Naive B cell (primary cell): ENCODE measurements around the gene INSM1. TPM values are rescaled to one million over a fixed set of nuclear protein-coding genes. Genes with fewer than 3 reads are reported as not detected.

Source experiments
- ATAC-seq, 2 donors: fragments of 150-1000 bp; cut with Tn5 transposase; 2 replicates each; pipeline ENCODE4 v1.10.0; 2021; ENCODE audit warnings: low read depth in 2 of 2, mild to moderate bottlenecking in 2 of 2, moderate library complexity in 2 of 2
- DNase-seq: peaks from one replicate; pipeline ENCODE4 v3.0.0; 2022
- H3K27ac Mint-ChIP-seq, 6 donors: one replicate each; pipeline ENCODE4 v1.8.0; 2020 to 2022; ENCODE audit warnings: mild to moderate bottlenecking in 6 of 6, mixed read lengths in 6 of 6, moderate library complexity in 5 of 6, inconsistent platforms in 2 of 6
- H3K27me3 Mint-ChIP-seq, 3 donors: one replicate each; pipeline ENCODE4 v1.8.0; 2021 to 2022; ENCODE audit warnings: mixed read lengths in 3 of 3, mild to moderate bottlenecking in 1 of 3
- H3K36me3 Mint-ChIP-seq, 2 donors: one replicate each; pipeline ENCODE4 v1.8.0; 2020 to 2022; ENCODE audit warnings: mixed read lengths in 2 of 2, inconsistent platforms in 1 of 2, mild to moderate bottlenecking in 1 of 2
- H3K4me1 Mint-ChIP-seq, 3 donors: one replicate each; pipeline ENCODE4 v1.8.0; 2020 to 2022; ENCODE audit warnings: mixed read lengths in 3 of 3, inconsistent platforms in 1 of 3, mild to moderate bottlenecking in 1 of 3, moderate library complexity in 1 of 3
- H3K4me3 Mint-ChIP-seq, 8 donors: one replicate each; pipeline ENCODE4 v1.8.0; 2020 to 2022; ENCODE audit warnings: mild to moderate bottlenecking in 8 of 8, mixed read lengths in 8 of 8, moderate library complexity in 8 of 8, inconsistent platforms in 2 of 8
- H3K9me3 Mint-ChIP-seq, 7 donors: one replicate each; pipeline ENCODE4 v1.8.0; 2020 to 2022; ENCODE audit warnings: mixed read lengths in 7 of 7, mild to moderate bottlenecking in 5 of 7, inconsistent platforms in 2 of 7, moderate library complexity in 1 of 7
- polyA plus RNA-seq, 6 donors: library from polyadenylated mRNA; unstranded; fragments of 300-500 nt; fragmentation: Illumina TruSeq; gene quantifications; one replicate each; pipeline ENCODE4 v1.2.3, GENCODE V29; 2021; ENCODE audit warnings: low read depth in 6 of 6

Gene INSM1, protein sequence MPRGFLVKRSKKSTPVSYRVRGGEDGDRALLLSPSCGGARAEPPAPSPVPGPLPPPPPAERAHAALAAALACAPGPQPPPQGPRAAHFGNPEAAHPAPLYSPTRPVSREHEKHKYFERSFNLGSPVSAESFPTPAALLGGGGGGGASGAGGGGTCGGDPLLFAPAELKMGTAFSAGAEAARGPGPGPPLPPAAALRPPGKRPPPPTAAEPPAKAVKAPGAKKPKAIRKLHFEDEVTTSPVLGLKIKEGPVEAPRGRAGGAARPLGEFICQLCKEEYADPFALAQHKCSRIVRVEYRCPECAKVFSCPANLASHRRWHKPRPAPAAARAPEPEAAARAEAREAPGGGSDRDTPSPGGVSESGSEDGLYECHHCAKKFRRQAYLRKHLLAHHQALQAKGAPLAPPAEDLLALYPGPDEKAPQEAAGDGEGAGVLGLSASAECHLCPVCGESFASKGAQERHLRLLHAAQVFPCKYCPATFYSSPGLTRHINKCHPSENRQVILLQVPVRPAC
- not detected for polyA plus RNA-seq

GRCh38 chr20:20367575-20368417 lies at the start of gene INSM1:
Gene INSM1 (plus strand): TSS chr20:20368104. CDS start chr20:20368268, 164 bp downstream.
- Mint-ChIP-seq H3K36me3 (peaks cover 5 to 7% of the 10 kb centered on the region in 2 donors), H3K4me1 (peaks cover 19 to 30% (median 24%) of the 10 kb centered on the region in 3 donors), H3K4me3 (peak within 1 kb of the TSS; percentile 43 to 92 (median 78)), H3K27ac (peak within 1 kb of the TSS in 1 of 6 donors; percentile 86), H3K9me3 (no peaks in the 10 kb centered on the region), H3K27me3 (peaks cover 45 to 69% (median 67%) of the 10 kb centered on the region in 3 donors)
- ATAC-seq (peak in 1 of 2 donors; percentile 18), DNase-seq (no peak)

- no peak overlapping the region for H3K27ac Mint-ChIP-seq
- H3K9me3 Mint-ChIP-seq = peaks cover 0 to 11% (median 7%) of the 10 kb centered on the region in 7 donors
- DNase-seq = no peak
These were observed 49.3 kb upstream of the INSM1 start for GRCh38 chr20:20318365-20319161.

DNA sequence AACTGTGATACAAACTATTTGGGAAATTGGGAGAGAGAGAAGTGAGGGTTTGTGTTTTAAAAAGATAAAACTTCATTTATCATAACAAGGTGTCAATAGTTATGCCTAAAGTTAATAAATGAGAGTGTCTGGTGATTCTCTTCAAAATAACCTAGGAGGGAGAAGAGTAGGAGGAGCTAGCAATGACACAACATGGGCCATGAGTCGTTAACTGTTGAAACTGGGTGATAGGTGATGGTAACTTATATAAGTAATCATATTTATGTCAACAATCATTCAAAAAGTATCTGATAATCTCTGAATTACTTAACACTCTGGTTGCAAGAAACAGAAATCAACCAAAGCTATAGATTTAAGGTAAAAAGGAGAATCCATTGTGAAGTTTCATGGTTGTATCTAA lies 46.8 kb upstream of the INSM1 start:
- DNase-seq (no peak), ATAC-seq (no peak)
- no peaks in the 10 kb centered on the region for H3K36me3 Mint-ChIP-seq
- H3K4me3 Mint-ChIP-seq = no peak overlapping the region
- no peak overlapping the region for H3K27ac Mint-ChIP-seq
- peaks cover 5 to 8% (median 6%) of the 10 kb centered on the region in 3 donors for H3K4me1 Mint-ChIP-seq
- H3K27me3 Mint-ChIP-seq = peaks cover 0 to 5% (median 0%) of the 10 kb centered on the region in 3 donors
- H3K9me3 Mint-ChIP-seq = peaks cover 0 to 11% (median 5%) of the 10 kb centered on the region in 7 donors

More at GRCh38 chr20:20318365-20319161, 49.3 kb upstream of the INSM1 start:
- Mint-ChIP-seq H3K4me1 (peaks cover 5 to 8% (median 6%) of the 10 kb centered on the region in 3 donors), H3K36me3 (no peaks in the 10 kb centered on the region), H3K4me3 (no peak overlapping the region), H3K27me3 (peaks cover 0 to 3% (median 0%) of the 10 kb centered on the region in 3 donors)
- ATAC-seq = no peak

DNA sequence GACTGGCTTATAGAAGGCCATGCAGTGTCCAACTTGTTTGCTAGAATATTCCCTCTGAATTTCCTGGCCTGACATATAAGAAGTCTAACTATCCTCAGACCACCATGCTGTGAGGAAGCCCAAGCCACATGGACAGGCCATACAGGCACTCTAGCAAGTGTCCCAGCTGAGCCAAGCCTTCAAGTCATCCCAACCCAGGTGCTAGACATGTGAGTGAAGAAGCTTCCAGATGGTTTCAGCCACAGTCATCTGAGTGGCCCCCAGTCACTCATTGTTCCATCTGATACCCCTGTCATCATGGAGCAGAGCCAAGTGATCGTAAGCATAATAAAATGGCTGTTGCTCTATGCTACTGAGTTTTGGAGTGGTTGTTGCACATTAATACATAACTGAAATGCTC lies 46.0 kb upstream of the INSM1 start:
- DNase-seq (no peak), ATAC-seq (no peak)
- no peaks in the 10 kb centered on the region for H3K36me3 Mint-ChIP-seq
- H3K27me3 Mint-ChIP-seq = peaks cover 0 to 5% (median 0%) of the 10 kb centered on the region in 3 donors
- no peak overlapping the region for H3K27ac Mint-ChIP-seq
- no peak overlapping the region for H3K4me3 Mint-ChIP-seq
- H3K4me1 Mint-ChIP-seq = peaks cover 5 to 8% (median 6%) of the 10 kb centered on the region in 3 donors
- H3K9me3 Mint-ChIP-seq = peaks cover 0 to 11% (median 5%) of the 10 kb centered on the region in 7 donors

- H3K4me3 Mint-ChIP-seq = no peak overlapping the region
- ATAC-seq (no peak), DNase-seq (no peak)
- peaks cover 0 to 5% (median 3%) of the 10 kb centered on the region in 3 donors for H3K27me3 Mint-ChIP-seq
- peak overlapping the region in 1 of 6 donors; percentile 27 for H3K27ac Mint-ChIP-seq
- no peaks in the 10 kb centered on the region for H3K4me1 Mint-ChIP-seq
- H3K9me3 Mint-ChIP-seq = peaks cover 0 to 11% (median 5%) of the 10 kb centered on the region in 7 donors
- no peaks in the 10 kb centered on the region for H3K36me3 Mint-ChIP-seq
These were observed 45.0 kb upstream of the INSM1 start for GRCh38 chr20:20322912-20323311.

DNA sequence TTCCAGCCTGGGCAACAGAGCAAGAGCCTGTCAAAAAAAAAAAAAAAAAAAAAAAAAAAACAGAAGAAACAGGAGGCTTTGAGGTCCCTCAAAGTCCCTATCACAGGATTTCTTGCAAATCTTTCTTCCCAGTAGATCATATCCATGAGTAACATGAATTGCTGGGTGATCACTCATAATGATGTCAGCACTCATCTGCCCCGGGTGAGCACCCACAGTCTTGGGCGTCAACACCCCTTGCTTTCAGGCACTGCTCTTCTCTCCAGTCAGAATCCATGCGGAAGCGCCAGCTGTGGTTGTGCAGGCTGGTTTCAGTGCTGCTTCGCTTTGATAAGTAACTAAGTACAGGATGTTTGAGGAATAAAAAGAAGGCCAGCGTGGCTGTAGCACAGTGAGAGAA lies 40.2 kb upstream of the INSM1 start:
- H3K4me3 Mint-ChIP-seq = no peak overlapping the region
- ATAC-seq = no peak
- no peak for DNase-seq
- H3K9me3 Mint-ChIP-seq = peaks cover 0 to 4% (median 0%) of the 10 kb centered on the region in 7 donors
- no peak overlapping the region for H3K27ac Mint-ChIP-seq
- no peaks in the 10 kb centered on the region for H3K4me1 Mint-ChIP-seq
- H3K36me3 Mint-ChIP-seq = no peaks in the 10 kb centered on the region
- H3K27me3 Mint-ChIP-seq = peaks cover 0 to 18% (median 5%) of the 10 kb centered on the region in 3 donors

DNA sequence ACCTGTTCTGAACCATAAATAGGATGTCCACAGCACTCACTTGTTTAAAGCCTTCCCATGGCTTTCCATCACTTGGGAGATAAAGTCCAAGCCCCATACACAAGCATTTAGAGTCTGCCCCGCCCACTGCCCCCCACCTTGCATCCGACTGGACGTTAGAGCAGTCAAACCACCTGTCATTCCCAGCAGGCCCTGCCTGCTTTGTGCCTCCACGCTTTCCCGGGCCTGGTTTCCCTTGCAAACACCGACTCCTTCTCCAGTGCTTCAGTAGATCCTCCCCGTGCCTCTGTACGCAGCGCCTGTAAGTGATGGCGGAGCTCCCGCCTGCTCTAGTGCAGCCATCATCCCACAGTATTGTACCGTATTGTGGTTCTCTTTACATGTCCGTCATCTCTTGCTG lies 38.3 kb upstream of the INSM1 start:
- Mint-ChIP-seq H3K9me3 (peaks cover 0 to 4% (median 0%) of the 10 kb centered on the region in 7 donors), H3K4me3 (no peak overlapping the region), H3K27me3 (peaks cover 0 to 18% (median 5%) of the 10 kb centered on the region in 3 donors), H3K27ac (peak overlapping the region in 1 of 6 donors; percentile 69), H3K36me3 (no peaks in the 10 kb centered on the region), H3K4me1 (peaks cover 0 to 14% (median 0%) of the 10 kb centered on the region in 3 donors)
- DNase-seq (no peak), ATAC-seq (no peak)

GRCh38 chr20:20331156-20331555 lies 36.7 kb upstream of the INSM1 start:
- H3K27me3 Mint-ChIP-seq = peaks cover 0 to 13% (median 5%) of the 10 kb centered on the region in 3 donors
- H3K36me3 Mint-ChIP-seq = no peaks in the 10 kb centered on the region
- peaks cover 0 to 4% (median 0%) of the 10 kb centered on the region in 7 donors for H3K9me3 Mint-ChIP-seq
- no peak overlapping the region for H3K27ac Mint-ChIP-seq
- H3K4me1 Mint-ChIP-seq = peaks cover 0 to 18% (median 0%) of the 10 kb centered on the region in 3 donors
- no peak for DNase-seq
- H3K4me3 Mint-ChIP-seq = no peak overlapping the region
- ATAC-seq = no peak

DNA sequence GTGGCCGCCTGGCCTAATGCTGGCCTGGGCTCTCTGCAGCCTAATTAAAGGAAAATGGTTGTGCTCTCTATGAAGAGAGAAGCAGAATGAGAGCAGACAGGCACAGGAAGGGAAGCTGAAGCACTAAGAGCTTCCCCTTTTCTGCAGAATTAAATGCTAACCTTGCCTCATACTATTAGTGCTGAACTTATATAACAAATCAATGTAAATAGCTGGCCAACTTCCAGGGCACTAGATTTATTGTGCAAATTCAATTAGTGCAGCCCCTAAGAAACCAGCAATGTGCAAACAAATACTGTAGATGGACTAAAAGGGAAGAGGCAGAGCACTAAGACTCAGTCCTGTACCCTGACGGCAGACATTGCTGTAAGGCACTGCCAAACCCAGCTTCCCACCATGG lies 36.1 kb upstream of the INSM1 start:
- H3K27ac Mint-ChIP-seq = no peak overlapping the region
- peaks cover 0 to 18% (median under 1%) of the 10 kb centered on the region in 3 donors for H3K4me1 Mint-ChIP-seq
- ATAC-seq (no peak), DNase-seq (no peak)
- H3K9me3 Mint-ChIP-seq = peaks cover 0 to 4% (median 0%) of the 10 kb centered on the region in 7 donors
- H3K4me3 Mint-ChIP-seq = peak overlapping the region in 1 of 8 donors; percentile 37
- no peaks in the 10 kb centered on the region for H3K36me3 Mint-ChIP-seq
- peaks cover 0 to 13% (median 5%) of the 10 kb centered on the region in 3 donors for H3K27me3 Mint-ChIP-seq

DNA sequence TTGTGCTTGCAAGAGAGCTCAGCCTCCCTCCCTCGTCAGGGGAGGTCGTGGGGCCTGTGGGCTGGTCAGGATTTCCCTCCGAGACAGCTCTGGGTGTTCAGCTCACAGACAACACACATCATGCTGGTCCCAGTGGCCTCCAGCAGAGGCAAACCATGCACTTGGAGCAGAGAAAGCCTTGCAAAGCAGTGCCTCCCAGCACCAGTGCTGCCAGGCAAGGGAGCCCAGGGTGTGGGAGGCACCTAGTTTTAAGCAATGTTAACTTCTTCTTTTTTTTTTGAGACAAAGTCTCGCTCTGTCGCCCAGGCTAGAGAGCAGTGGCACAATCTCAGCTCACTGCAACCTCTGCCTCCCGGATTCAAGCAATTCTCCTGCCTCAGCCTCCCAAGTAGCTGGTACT lies 34.0 kb upstream of the INSM1 start:
- DNase-seq (no peak), ATAC-seq (peak; percentile 68 to 76)
- peaks cover 0 to 12% (median 0%) of the 10 kb centered on the region in 3 donors for H3K27me3 Mint-ChIP-seq
- peak overlapping the region in 1 of 8 donors; percentile 69 for H3K4me3 Mint-ChIP-seq
- H3K4me1 Mint-ChIP-seq = peaks cover 0 to 18% (median 4%) of the 10 kb centered on the region in 3 donors
- H3K27ac Mint-ChIP-seq = peak overlapping the region in 2 of 6 donors; percentile 3 to 75
- H3K9me3 Mint-ChIP-seq = peaks cover 0 to 6% (median 0%) of the 10 kb centered on the region in 7 donors
- no peaks in the 10 kb centered on the region for H3K36me3 Mint-ChIP-seq

- DNase-seq = peak; percentile 4
- H3K4me3 Mint-ChIP-seq = peak overlapping the region in 4 of 8 donors; percentile 21 to 69 (median 43)
- peak; percentile 52 to 72 for ATAC-seq
- no peaks in the 10 kb centered on the region for H3K36me3 Mint-ChIP-seq
- peaks cover 0 to 6% (median 0%) of the 10 kb centered on the region in 3 donors for H3K27me3 Mint-ChIP-seq
- H3K27ac Mint-ChIP-seq = peak overlapping the region in 1 of 6 donors; percentile 78
- H3K9me3 Mint-ChIP-seq = peaks cover 0 to 6% (median 0%) of the 10 kb centered on the region in 7 donors
- peaks cover 0 to 18% (median 4%) of the 10 kb centered on the region in 3 donors for H3K4me1 Mint-ChIP-seq
These were observed 33.4 kb upstream of the INSM1 start for GRCh38 chr20:20334489-20334888.

DNA sequence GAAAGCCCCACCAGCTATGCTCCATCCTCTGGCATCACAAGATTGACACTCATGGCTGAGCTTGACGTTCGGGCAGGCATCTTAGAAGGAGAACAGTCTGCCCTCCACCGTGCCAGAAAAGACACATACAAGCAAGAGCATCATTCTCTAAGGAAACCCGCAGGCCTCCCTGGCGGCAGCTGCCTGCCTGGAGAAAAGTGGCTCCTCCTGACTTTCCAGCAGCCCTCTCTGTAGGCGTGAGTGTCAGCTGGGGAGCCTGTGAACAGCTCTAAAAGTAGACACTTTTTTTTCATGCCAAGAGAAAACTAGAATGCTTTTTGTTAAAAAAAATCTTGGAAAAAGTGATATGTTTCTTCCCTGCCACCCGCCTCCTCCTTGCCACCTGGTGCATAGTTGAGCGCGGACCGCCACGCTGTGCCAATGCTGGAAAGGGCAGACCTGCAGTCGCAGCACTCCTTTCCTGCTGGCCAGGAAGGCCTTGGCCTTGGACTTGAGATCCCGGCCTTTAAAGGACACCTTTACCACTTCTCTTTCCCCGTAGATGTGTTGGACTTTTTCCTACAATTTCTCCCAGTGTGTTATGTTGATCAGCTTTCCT lies 29.7 kb upstream of the INSM1 start:
- no peak overlapping the region for H3K27ac Mint-ChIP-seq

More for the DNA sequence above, 29.7 kb upstream of the INSM1 start:
- no peaks in the 10 kb centered on the region for H3K36me3 Mint-ChIP-seq
- H3K27me3 Mint-ChIP-seq = peaks cover 9 to 13% (median 12%) of the 10 kb centered on the region in 3 donors
- DNase-seq (no peak), ATAC-seq (no peak)
- peaks cover 0 to 6% (median 0%) of the 10 kb centered on the region in 7 donors for H3K9me3 Mint-ChIP-seq
- peak overlapping the region in 1 of 8 donors; percentile 74 for H3K4me3 Mint-ChIP-seq
- H3K4me1 Mint-ChIP-seq = peaks cover 0 to 16% (median 4%) of the 10 kb centered on the region in 3 donors
